Pulmonary artery endothelial cell (primary cell): Measurements from ENCODE around the gene BICC1. TPM values are rescaled to one million over a fixed set of nuclear protein-coding genes. Genes with fewer than 3 reads are reported as not detected.

ENCODE experiments used
- DNase-seq: peaks from one replicate; pipeline ENCODE4 v3.0.0-alpha.2; 2011; ENCODE audit warnings: low read depth, low spot score
- total RNA-seq: library from RNA; depleted of rRNA; stranded (reverse); fragments of >200 nt; gene quantifications from 2 replicates; pipeline ENCODE4 v1.2.3, GENCODE V29; 2014

Gene BICC1
- total RNA-seq, 1 donor from 2014 or later = 1.7 TPM

DNA sequence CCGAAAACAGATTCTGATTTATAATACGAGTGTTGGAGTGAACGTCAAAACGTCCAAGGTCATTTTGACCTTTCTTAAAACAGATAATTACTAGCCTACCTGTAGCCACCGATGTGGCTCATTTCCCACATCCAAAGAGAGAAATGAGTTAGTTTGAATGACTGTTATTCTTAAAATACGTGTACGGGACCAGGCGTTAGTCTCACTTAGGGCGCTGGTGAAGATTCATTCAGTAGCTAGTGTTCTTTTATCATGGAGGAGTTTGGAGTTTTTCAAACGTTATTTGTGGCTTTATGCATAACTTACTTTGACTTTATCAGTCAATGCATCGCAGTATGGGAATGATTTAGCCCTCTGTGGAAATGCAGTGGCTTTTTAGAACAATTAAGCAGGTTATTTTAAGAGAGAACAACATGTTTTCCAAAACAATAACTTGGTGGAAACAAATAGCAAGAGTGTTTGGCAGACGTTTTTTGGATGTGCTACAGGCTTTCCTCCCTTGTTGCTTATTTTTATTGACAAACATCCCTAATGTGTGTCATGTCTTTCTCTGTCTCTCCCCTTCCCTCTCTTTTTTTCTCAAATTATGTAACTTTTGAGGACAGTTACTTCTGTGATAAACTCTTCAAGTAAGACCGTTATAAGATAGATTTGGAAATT lies 1.6 kb downstream of the BICC1 start:
- DNase-seq = no peak

DNA sequence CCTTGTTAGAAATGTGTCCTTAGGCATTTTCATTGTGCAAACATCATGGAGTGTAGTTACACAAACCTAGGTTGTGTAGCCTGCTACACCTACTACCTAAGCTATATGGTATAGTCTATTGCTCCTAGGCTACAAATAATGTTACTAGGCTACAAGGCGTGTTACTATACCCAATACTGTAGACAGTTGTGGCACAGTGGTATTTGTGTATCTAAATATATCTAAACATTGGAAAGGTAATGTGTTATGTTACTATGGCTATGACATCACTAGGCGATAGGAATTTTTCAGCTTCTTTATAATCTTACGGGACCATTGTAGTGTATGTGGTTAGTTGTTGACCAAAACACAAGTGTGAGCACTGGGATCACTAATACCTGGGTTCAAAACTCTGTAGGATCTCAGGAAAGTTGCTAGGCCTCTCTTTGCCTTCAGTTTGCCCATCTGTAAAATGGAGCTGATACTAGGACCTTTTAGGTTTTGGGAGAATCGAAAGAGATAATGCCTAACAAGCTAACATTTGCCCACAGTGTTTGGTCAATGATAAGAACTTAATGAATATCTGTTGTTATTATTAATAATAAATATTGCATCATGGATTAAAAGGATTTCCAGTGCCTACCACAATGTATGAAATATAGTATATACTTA lies 2.7 kb downstream of the BICC1 start:
- no peak for DNase-seq

DNA sequence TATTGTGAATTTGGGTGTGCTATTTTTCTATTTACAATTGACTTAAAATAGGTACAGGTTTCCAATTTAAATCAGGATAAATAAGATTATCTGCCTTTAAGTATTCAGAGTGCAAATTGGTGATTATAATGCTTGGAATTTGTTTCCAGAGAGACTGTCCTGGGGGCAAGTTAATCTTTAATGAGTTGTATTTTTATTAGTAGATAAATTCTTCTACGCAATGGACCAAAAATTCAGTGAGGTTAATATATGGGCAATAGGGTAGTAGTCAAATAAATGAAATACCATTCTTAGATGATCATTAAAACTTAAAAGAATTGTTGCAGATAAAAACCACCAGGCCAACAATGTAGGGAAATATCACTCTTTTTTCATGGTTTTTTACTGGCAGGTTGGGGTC lies 3.4 kb downstream of the BICC1 start:
- no peak for DNase-seq

DNA sequence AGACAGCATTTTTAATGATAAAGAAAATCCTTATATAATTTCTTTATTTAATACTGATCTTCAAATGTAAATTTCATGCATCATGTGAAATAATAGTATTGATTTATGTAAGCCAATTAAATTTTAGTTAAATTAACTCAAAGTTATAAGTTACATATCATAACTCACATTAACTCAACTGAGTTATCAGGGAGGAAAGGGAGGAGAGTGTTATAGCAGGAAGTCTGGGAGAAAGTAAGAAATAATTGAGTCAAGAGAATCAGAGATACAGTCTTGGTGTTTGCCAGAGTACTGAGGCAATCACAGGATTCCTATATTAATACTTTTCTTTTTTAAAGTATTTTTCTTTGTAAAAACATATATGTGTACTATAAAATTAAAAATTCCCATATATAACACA lies 4.0 kb downstream of the BICC1 start:
- DNase-seq = no peak

DNA sequence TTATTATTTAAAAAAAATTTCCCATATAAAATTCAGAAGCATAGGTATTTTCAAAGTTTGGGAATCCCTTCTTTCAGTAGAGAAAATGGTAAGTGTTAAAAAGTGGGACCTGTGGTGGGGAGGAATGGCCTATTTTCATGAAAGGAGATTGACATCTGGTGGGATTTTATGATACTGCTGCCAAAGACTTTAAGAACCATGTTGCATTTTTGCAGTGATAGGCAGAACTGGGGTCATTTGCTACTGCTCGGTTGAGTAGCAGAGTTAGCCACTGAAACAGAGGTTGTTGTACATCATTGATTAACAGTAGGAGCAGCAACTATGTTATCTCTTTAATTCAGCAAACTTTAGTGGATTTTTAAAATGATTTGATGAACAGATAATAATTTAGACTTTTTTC lies 4.4 kb downstream of the BICC1 start:
- no peak for DNase-seq

DNA sequence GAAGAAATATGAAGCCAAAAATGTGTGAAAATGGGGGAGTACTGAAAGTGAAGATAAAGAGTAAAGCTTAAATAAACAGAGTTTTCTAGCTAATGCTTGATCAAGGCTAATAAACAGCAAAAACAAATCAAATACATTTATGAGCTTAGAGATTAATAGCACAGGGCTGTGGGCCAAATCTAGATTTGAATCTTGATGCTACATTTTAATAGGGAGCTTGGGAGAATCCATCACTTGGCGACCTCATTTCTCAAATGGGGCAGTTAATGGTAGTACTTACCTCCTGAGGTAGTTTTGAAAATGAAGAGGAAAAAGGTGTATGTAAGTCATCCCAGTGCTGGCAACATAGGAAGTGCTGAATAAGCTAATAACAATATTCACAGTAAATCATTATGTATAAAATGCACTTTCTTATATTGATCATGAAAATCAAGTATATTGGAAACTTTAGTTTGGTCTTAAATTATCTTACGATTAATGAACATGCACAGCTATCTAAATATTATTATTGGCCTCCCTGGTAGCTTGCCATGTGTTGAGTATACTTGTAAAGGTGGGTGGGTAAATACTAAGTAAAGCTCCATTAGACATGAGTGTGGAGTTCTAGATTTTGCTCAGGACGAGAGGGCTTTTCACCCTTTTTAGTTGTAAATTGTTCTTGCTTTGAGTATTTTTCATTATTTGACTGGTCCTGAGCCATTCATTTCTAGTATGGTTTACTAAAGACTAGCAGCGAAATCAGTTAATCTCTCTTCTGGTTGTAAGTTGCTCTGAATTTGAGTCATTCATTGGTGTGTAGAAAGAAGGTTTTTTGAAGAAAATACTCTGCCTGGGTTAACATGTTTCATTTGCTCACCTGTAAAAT lies 5.1 kb downstream of the BICC1 start:
- DNase-seq = no peak

DNA sequence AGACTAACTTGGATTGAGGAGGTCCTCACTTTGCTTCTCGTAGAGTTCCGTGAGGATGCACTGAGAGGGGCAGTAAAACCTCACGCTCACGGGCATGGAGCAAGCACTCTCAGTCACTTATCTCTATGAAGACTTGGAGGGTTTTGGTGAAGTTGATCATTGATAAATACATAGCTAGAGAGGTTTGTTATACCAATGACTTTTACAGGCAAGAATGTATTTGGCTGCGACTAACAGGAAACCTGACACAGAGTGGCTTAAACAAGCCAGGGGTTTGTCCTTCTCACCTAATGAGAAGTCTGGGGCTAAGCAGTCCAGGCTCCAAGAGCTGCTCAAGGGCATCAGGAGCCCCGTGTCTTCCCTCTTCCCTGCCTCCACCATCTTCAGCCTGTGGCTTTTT lies 6.1 kb downstream of the BICC1 start:
- no peak for DNase-seq

DNA sequence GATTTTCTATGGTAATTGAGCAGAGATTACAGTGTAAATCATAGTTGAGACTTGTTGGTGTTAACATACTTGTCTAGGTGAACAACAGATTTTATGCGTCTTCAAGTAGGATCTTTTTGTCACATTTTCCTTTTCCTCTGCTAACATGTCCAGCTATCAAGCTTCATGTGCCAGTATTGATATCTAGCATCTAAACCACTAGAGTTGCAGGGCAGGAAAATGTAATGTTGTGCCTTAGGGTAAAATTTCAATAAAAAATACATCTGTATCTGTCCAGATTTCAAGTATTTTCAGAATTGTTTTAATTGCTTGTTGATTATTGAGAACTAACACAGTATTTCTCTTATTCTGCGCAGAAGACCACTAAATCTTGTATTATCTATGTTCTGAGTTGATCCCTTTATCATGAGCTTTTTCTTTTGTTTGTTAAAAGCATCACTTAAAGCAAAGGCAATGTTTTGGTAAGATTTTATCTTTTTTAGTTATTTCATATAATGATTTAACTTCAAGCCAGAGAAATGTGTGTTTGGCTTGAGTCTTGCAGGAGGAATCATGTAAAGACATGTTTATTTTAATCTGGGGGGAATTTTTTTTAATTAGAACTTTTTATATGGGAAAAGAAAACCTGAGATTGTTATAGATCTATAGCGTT lies 16.5 kb downstream of the BICC1 start:
- no peak for DNase-seq

DNA sequence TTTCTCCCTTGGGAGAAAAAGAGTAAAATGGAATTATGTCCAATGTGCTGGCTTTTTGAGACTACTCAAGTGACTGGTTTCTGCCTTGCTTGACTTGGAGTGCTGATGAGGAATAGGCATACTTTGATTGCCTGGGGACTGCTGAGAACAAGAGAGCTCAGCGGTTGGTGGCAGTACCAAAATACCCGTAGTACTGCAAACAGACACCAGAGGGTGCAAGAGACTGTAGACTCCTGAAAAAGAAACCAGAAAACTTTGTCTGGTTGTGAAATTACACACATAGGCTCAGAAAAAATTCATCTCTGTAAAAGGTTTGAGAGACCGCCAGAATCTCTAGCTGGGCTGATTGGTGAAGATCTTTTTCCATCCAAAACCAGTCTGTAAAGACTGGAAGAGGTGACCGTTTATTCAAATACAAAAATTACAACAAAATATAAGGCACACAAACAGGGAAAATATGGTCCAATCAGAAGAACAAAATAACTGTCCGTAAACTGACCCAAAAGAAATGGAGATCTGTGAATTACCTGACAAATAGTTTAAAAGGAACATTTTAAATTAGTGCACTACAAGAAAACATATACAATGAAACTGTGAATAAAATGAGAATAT lies 18.5 kb downstream of the BICC1 start:
- DNase-seq = peak; percentile 22

DNA sequence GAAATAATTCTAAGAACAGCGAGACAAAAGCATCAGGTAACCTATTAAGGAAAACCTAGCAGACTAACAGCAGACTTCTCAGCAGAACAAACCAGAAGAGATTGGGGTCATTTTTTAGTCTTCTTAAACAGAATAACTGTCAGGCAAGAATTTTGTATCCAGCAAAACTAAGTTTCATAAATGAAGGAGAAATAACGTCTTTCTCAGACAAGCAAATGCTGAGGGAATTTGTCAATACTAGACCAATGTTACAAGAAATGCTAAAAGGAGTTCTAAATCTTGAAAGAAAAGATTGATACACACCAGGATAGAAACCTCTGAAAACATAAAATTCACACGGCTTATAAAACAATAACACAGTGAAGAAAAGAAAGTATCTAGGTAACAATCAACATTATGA lies 22.6 kb downstream of the BICC1 start:
- no peak for DNase-seq

DNA sequence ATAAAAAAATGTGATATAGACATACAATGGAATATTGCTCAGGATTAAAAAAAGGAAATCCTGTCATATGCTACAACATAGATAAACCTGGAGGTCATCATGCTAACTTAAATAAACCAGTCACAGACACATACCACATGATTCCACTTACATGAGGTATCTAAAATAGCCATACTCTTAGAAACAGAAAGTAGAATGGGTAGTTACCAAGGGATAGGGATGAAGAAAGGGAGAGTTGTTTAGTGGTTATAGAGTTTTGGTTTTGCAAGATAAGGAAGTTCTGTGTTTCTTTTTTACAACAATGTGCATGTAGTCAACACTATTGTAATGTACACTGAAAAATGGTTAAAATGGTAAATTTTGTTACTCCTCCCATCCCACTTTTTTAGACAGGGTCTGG lies 30.5 kb downstream of the BICC1 start:
- DNase-seq = no peak

DNA sequence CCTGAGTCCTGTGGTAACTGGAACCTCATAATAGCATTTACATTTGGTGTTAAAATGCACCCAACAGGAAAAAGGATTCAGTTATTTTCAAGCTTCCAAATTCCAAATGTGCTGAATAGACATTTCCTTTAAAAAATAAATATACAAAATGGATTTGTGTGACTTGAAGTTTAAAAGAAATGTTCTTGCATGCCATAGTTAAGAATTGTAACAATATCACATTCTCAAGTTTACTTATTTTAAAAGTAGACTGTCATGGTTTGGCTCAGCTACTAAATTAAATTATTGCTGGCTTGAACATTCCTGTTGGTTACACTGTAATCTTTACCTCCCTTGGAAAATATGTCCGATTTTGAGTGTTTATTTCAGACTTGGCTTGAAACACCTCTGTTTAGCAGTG lies 31.5 kb downstream of the BICC1 start:
- DNase-seq = no peak

DNA sequence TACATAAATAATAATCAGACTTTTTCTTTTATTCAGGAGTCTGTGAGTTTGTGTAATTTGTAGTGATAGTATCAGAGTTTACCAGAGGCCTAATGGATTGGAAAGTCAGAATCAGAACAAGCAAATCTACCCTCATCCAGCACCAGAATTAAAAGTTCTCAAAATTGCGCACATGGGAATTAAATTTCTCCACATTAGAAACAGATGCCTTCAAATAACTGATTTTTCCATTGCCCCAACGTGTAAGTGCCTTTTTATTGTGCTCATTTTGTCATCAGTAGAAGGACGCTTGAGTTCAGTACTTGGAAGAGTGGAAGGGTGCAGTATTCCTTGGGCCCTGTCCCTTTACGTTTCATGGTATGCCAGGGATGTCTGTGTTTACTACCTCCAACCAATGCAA lies 32.8 kb downstream of the BICC1 start:
- no peak for DNase-seq

DNA sequence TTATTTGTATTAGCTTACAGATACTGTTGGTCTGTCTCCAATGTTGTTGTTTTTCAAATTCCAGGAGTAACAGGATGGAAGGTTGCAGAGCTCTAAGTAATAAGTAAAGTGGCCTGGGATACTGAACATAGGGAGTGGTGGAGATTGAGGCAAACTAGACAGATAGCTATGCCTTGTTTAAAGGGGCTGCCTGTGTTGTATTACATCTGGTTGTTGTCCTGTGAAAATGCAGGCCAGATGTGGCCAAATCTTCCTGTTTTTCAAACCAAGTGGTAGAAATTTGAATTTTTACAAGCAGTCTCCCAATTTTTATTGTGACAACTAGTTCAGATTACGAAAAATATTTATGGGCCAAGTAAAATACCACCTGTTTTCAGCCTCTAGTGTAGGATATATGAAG lies 33.5 kb downstream of the BICC1 start:
- no peak for DNase-seq

DNA sequence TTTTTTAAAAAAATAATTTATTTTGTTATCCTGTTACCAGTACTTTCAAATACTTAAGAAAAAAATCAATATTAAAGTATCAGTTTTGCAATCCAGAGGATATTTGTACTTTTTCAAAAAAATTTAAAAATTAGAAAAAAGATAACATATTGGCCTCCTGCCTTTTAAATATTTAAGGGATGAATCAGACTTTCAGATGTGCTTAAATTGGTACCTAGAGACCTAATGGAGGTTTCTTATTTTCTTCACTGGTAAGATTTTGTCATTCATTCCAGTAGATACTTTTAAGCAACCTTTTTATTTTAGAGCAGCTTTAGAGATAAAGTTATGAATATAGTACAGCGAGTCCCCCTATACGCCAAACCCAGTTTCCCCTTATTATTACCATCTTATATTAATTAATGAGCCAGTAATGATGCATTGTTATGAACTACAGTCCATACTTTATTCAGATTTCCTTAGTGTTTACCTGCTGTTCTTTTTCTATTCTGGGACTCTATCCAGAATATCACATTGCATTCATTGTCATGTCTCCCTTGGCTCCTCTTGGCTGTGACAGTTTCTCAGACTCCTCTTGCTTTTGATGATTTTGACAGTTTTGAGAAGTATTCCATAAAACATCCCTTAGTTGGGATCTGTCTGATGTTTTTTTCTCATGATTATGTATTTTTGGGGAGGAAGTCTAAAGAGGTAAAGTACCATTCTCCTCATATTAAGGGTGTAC lies 34.2 kb downstream of the BICC1 start:
- no peak for DNase-seq

DNA sequence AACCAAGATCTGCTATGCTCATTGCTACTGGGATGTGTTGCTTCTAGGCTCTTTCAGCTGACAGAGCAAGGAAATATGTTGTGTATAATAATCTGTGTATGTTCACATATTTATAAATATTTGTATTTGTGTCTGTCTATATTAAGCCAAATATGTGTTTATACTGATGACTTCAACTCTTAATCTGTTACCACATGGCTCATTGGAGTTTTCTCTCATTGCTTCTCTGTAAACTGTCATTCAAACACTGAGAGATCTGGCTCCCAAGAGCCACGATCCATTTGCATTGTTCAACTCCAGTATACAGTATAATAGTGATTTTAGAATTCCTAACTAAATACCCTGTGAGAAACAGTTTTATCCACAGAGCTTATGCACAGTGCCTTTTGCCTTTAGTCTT lies 35.3 kb downstream of the BICC1 start:
- DNase-seq = no peak

DNA sequence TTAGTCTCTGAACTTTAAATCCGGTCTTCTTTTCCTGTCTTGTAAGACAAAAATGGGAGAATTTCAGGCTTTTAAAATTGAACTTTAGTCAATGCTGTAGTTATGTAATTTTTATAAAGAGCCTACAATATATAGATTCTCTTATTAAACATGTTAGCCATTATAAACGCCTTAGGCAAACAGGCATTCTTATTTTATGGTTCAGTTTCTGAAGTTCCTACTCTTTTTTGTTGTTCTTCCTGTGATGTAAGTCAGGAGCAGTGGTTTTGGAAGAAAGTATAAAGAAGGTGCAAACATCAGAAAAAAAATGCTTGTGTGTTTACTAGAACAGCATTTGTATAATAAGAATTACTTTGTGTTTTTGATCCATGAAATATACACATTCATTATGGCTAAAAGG lies 41.6 kb downstream of the BICC1 start:
- no peak for DNase-seq

DNA sequence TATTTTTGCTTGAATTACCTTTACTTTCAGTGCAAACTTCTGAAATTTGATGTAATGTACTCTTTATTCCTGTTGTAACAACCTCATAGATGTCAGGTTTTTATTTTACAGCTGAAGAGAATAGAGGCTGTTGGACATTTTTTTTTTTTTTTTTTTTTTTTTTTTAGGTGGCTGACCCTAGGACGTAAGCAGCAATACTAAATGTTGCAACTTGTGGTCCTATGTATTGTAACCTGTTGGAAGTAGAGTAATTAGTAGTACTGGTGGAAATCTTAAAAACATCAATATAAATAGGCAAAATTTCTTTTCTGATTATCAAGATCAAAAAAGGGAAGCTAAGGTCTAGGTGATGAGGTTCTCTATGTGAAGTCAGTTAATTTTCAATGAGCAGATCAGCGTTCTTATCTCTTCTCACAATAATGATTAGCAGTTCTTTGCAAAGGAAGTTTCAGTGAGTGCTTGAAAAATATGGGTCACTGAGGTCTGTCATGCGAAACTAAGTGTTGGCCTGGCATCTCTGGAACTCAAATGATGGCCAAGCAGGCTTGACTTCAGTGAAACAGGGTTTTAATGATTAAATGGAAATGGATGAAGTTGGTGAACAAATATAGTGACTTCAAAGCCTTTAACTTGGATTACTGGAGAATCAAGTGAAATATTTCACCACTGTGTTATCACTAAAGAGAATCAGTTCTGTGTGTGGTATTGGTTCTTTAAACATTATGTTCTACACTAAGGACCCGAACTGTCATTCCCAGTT lies 42.7 kb downstream of the BICC1 start:
- DNase-seq = no peak

DNA sequence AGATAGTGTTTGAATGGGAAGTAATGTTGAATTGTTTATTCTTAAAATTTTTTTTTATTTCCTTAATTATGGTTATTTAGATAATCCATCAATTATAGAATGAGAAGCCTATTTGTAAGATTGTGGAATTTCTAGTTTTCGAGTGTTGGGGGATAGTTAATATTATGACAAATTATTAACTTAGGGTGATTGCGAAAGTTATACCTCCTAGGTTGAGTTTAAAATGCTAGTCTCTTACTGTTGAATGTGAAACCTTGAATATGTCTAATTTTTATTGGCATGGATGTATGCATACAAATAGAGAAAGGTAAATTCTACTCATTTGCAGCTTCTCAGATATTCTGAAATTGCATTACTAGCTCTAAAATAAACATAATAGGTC lies 43.2 kb downstream of the BICC1 start:
- DNase-seq = no peak

DNA sequence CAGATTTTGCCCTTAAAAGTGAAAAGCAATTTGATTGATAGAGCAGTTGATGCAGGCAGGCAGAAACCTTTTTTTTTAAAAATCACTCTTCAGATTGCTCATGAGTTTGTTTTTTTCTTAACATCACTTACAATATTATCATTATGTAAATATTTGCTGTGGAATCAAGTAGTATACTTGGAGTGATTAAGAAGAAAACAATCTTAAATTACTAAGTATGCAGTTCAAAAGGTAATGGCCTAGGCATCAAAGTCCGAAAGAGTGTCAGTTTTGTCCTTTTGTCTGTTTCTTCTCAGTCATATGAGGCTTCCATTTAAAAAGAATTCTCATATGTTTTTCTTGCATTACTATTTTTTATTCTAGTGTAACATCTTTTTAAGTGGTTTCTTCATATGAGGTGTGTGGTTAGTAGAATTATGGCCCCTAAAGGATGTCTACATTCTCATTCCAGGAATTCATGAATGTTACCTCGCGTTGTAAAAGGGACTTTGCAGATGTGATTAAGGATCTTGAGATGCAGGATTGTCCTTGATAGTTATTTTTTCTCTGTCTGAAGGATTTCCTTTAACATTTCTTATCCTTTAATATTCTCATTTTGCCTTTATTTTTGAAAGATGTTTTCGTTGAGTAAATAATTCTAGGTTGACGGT lies 44.0 kb downstream of the BICC1 start:
- no peak for DNase-seq
